ENCODE results near the gene HS6ST2. TPM values are rescaled to one million over a fixed set of nuclear protein-coding genes. Genes with fewer than 3 reads are reported as not detected.

Gene HS6ST2
- total RNA-seq, 1 experiment from 2014 or later, result 24.6 TPM

DNA sequence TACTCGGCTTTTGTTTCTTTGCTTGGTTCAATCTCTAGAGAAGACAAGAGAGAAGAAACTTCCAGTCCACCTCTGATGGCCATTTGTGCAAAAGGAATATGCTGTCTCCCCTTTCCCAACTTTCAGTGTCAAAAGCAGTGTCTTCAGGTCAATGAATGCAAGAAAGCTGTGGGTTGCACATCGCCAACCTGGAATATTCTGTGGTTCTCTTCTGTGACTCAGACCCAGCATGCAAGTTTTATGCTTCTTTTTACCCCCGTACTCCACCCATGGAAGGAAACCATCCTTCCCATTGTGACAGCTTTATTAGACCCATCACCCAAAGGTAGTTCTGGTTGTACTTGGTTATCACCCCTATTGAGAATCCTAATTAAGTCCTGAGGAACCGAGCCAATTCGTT is 334.0 kb downstream of the HS6ST2 start (continued):
- TF ChIP-seq, protein P1, sequence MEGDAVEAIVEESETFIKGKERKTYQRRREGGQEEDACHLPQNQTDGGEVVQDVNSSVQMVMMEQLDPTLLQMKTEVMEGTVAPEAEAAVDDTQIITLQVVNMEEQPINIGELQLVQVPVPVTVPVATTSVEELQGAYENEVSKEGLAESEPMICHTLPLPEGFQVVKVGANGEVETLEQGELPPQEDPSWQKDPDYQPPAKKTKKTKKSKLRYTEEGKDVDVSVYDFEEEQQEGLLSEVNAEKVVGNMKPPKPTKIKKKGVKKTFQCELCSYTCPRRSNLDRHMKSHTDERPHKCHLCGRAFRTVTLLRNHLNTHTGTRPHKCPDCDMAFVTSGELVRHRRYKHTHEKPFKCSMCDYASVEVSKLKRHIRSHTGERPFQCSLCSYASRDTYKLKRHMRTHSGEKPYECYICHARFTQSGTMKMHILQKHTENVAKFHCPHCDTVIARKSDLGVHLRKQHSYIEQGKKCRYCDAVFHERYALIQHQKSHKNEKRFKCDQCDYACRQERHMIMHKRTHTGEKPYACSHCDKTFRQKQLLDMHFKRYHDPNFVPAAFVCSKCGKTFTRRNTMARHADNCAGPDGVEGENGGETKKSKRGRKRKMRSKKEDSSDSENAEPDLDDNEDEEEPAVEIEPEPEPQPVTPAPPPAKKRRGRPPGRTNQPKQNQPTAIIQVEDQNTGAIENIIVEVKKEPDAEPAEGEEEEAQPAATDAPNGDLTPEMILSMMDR (IDR thresholded peaks at IDR 0.05 in 2 of 3, conservative IDR thresholded peaks at IDR 0.05 in 1 of 3; ENCODE audit: borderline replicate concordance in 1 of 3, insufficient read depth in 1 of 3, low read depth in 2 of 3, low read length in 2 of 3), result no peak
- TF ChIP-seq POLR2AphosphoS5 (IDR thresholded peaks at IDR 0.05; ENCODE audit: low read depth, low read length) (no peak), MAX (IDR thresholded peaks at IDR 0.05) (no peak), TCF7L2 (IDR thresholded peaks at IDR 0.05; ENCODE audit: borderline replicate concordance, extremely low read depth, insufficient read depth, insufficient read length) (no peak)

DNA sequence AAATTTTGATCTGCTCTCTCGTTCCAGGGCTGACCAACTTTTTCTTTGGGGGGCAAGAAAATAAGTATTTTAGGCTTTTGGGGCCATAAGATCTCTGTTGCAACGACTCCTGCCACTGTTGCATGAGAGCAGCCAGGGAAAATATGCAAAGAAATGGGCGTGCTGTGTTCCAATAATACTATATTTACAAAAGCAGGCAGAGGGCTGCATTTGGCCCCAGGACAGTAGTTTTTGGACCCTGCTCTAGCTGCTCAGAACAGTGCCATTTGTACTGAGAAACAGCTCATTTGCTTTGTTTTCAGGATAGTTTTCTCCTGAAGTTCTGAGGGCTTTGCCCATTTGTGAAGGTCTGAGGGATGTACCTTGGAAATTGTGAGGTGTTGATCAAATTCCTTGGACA is 334.5 kb downstream of the HS6ST2 start:
- H3K4me3 ChIP-seq (replicated peaks in 1 of 2; ENCODE audit: low read depth in 1 of 2, low read length in 2 of 2), result no peak overlapping the region
- CTCF ChIA-PET, result interaction anchor here (1.8 kb wide), 1 partner anchor 782 kb away, joined by 6 read pairs; no protein-coding TSS in a partner anchor
- H3K4me1 ChIP-seq (ENCODE audit: control insufficient read depth in 1 of 2, insufficient read depth in 2 of 2, low read length in 2 of 2), result peaks cover 5 to 10% of the 10 kb centered on the region in 2 experiments; a peak in 3 of 4 replicates
- DNase-seq (ENCODE audit: low read depth, low spot score), result no peak
- H3K79me2 ChIP-seq (ENCODE audit: insufficient read depth, low read length), result no peaks in the 10 kb centered on the region
- RAD21 ChIA-PET (ENCODE audit: low non-redundant PET in 1 of 2, low total read pairs in 2 of 2, uncharacterized antibody in 2 of 2, unreplicated experiment in 2 of 2), result no interaction called here
- BruUV-seq (replicated peaks), result no TSS peak
- no peaks in the 10 kb centered on the region for H3K9me2 ChIP-seq (ENCODE audit: insufficient read depth)
- no peak overlapping the region for H3K4me2 ChIP-seq (ENCODE audit: low read length)
- H4K20me1 ChIP-seq (ENCODE audit: insufficient read depth), result no peaks in the 10 kb centered on the region
- no peak overlapping the region for H3K9ac ChIP-seq (ENCODE audit: low read length)
- no peak overlapping the region for H2AFZ ChIP-seq (ENCODE audit: low read depth, low read length, poor library complexity, severe bottlenecking)
- H3K27me3 ChIP-seq (ENCODE audit: insufficient read depth, low read length), result no peaks in the 10 kb centered on the region
- intact Hi-C loops (cut with micrococcal nuclease), result no loop called here
- H3K36me3 ChIP-seq (ENCODE audit: control insufficient read depth in 1 of 2, insufficient read depth in 2 of 2, low read length in 2 of 2), result no peaks in the 10 kb centered on the region
- no peaks in the 10 kb centered on the region for H3K9me3 ChIP-seq (ENCODE audit: control insufficient read depth in 1 of 2, insufficient read depth in 1 of 2, low read depth in 1 of 2, low read length in 2 of 2)
- no peak overlapping the region for H3K27ac ChIP-seq (ENCODE audit: low read depth, low read length)
- no peak for ATAC-seq
- POLR2A ChIA-PET, result no interaction called here
- TF ChIP-seq JUND (IDR thresholded peaks at IDR 0.05) (no peak), EGR1 (IDR thresholded peaks at IDR 0.05; ENCODE audit: low read depth) (no peak), EZH2phosphoT487 (IDR thresholded peaks at IDR 0.05; ENCODE audit: borderline replicate concordance) (no peak), ELF1 (IDR thresholded peaks at IDR 0.05; ENCODE audit: borderline replicate concordance, low read depth) (no peak), POLR2AphosphoS5 (IDR thresholded peaks at IDR 0.05; ENCODE audit: low read depth, low read length) (no peak), SIN3A (IDR thresholded peaks at IDR 0.05; ENCODE audit: low read depth) (no peak), YY1 (IDR thresholded peaks at IDR 0.05; ENCODE audit: extremely low read depth, insufficient replicate concordance, low read depth, low read length) (no peak), TCF7L2 (IDR thresholded peaks at IDR 0.05; ENCODE audit: borderline replicate concordance, extremely low read depth, insufficient read depth, insufficient read length) (no peak), POLR2A (IDR thresholded peaks at IDR 0.05; ENCODE audit: borderline replicate concordance, extremely low read depth, insufficient read depth, insufficient read length) (no peak), ZBTB33 (IDR thresholded peaks at IDR 0.05; ENCODE audit: extremely low read depth, insufficient replicate concordance, low read length) (no peak), REST (IDR thresholded peaks at IDR 0.05; ENCODE audit: low read depth) (no peak), SRF (IDR thresholded peaks at IDR 0.05; ENCODE audit: low read depth) (no peak), CBX3 (IDR thresholded peaks at IDR 0.05; ENCODE audit: low read depth) (no peak), ZNF274 (IDR thresholded peaks at IDR 0.05; ENCODE audit: low read depth, low read length) (no peak), RAD21 (IDR thresholded peaks at IDR 0.05; ENCODE audit: low read depth) (no peak), EZH2 (IDR thresholded peaks at IDR 0.05) (no peak), MAX (IDR thresholded peaks at IDR 0.05) (no peak)

All from HCT116 (cell line).